H54 (cell line): ENCODE results near the gene ESRRG.
A peak's percentile ranks its signal among the peaks of the same experiment; 100 is the strongest.

Experiments
- DNase-seq: peaks from one replicate; pipeline ENCODE4 v3.0.0; 2011; ENCODE audit warnings: low spot score, mixed read lengths; ENCODE audit not compliant: insufficient read length
- FAIRE-seq: peaks from 3 replicates; lab custom pipeline; 2011; peaks lifted over from hg19 to GRCh38; lab: Jason Lieb, UNC
- POLR2A ChIP-seq: IDR thresholded peaks from 2 replicates; pipeline ENCODE4 v1.6.1; 2011; ENCODE audit warnings: low read depth, mild to moderate bottlenecking, low read length

ESRRG gene

DNA sequence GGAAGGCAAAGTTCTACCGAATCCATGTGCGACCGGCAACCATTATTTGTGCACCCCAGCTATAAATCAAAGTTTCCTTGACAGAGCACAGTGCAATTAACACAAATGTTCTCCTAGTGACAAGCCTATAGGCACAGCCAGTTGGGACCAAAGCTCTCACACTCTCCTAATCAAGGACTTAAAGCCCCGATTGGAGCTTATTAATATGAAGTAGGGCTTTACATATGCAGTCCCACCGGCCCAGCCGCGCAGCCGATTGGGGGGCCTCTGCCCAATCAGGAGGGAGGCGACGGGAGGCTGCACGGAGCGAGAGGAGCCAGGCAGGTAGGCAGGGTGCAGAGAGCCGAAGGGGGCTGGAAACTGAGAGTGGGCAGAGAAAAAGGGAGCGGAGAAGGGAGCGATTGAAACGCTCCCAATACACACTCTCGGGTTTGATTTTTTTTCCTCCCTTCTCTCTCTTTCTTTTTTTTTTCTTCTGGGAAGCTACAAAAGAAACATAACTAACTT lies at the start of gene ESRRG:
Gene ESRRG, minus strand, starts transcription at position 156 of the 507 bp plus-strand sequence. Its CDS starts 130 bp downstream, at position 26.
- no peak for FAIRE-seq
- no peak for TF ChIP-seq POLR2A
- DNase-seq, result no peak

- no peak for TF ChIP-seq POLR2A
- DNase-seq (no peak), FAIRE-seq (no peak)
These were observed 48.7 kb upstream of the ESRRG start for GRCh38 chr1:216771922-216772321.

GRCh38 chr1:216766633-216767327 lies 43.6 kb upstream of the ESRRG start:
- TF ChIP-seq POLR2A, result no peak
- no peak for FAIRE-seq
- DNase-seq, result no peak

- FAIRE-seq, result no peak
- DNase-seq, result no peak
- TF ChIP-seq POLR2A, result no peak
These were observed 42.4 kb upstream of the ESRRG start for GRCh38 chr1:216765346-216766300.

DNA sequence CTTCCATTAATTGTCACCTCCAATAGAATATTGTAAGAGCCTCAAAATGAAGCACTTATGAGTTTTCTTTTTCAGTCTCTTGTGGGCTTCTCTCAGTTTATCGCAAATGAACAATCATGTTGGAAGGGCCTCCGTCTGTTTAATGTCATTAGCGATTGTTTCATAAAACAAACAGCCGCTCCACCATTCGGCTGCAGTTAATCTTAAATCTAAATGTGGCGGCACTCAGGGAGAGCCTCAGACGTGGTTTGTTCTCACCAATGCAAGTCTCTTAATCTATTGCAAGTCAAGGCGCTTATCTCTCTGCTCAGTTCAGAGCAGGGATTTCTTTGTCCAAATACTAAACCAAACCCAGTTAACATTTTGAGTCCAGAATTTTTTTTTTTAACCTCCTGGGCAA lies 34.9 kb upstream of the ESRRG start:
- FAIRE-seq, result no peak
- no peak for TF ChIP-seq POLR2A

DNA sequence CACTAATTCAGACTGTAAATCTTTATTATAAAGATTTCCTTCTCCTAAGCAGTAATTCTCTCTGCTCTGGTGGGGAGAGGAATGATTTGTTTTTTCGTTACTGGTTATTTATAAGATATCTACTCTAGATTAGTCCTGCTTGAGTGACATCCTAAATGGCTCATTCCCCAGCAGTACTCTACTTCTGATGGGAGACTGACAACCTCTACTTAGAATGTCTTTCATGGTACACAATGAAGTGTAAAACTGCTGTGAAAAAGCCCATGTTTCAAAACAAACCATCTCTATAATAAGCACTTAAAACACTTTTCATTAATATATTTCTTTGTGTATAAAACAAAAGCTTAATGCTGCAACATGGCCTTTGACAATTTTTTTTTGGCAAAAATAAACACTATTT lies 33.9 kb upstream of the ESRRG start:
- TF ChIP-seq POLR2A, result no peak
- no peak for FAIRE-seq
- DNase-seq, result no peak

More for the DNA sequence above, 34.9 kb upstream of the ESRRG start:
- DNase-seq, result no peak

DNA sequence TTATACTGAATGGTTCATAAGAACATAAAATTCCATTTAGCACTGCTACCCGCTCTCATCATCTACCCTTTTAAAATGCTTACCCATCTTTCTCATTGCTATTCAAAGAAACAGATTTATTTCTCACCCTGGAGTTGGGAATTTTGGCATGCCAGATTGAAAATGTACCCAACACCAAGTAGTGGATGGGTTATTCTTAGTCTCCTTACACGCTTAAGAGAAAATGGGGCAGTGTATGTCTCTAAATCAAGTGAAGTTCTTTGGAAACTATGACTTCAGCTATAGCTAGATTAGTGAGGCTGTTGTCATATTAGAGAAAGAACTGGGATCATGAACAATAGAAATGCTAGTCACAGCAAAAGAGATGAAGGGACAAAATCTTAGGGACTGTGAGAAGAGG lies 27.7 kb upstream of the ESRRG start:
- no peak for TF ChIP-seq POLR2A
- DNase-seq (no peak), FAIRE-seq (no peak)

GRCh38 chr1:216750031-216750627 lies 26.9 kb upstream of the ESRRG start:
- FAIRE-seq, result peak; percentile 85

GRCh38 chr1:216749232-216749631 lies 26.0 kb upstream of the ESRRG start:
- no peak for DNase-seq
- TF ChIP-seq POLR2A, result no peak
- FAIRE-seq, result no peak

More at GRCh38 chr1:216750031-216750627, 26.9 kb upstream of the ESRRG start:
- no peak for TF ChIP-seq POLR2A
- DNase-seq, result peak; percentile 3

DNA sequence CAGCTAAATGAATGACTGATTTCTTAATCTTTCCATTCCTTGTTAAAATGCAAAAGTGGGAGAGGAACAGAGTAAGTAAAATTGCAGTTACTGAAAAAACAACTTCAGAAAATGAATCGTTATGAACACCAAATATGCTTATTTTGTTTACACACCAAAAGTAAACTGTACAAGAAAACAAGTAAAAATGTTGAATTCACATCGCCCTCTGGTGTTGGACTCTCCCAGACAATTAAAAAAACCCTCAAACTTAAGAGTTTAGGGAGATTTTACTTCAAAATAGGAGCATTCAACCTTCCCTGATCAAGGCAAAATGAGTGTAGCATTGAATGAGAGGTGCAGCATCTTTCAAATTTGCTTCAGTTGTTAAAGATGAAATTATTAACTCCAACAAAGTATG lies 19.4 kb upstream of the ESRRG start:
- DNase-seq (no peak), FAIRE-seq (no peak)
- TF ChIP-seq POLR2A, result no peak

DNA sequence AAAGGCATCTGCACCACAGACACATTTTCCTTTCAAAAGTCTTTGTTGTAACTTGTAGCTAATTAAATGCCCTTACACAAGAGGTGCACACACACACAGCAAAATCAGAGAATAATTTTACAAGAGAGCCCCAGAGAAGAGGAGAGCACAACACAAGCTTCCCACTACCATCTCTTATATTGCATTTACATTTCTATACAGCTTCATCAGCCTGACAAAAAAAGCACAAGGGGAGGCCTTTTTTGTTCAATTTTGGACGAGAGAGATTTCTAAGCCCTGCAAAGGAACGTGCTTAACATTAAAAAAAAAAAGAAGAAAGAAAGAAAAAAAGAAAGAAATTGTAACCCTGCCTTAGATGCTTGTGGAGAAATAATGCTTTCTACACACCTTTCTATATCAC lies 17.1 kb upstream of the ESRRG start:
- TF ChIP-seq POLR2A, result no peak
- FAIRE-seq, result no peak
- DNase-seq, result no peak

- no peak for TF ChIP-seq POLR2A
- DNase-seq (no peak), FAIRE-seq (no peak)
These were observed 16.6 kb upstream of the ESRRG start for GRCh38 chr1:216739793-216740192.

DNA sequence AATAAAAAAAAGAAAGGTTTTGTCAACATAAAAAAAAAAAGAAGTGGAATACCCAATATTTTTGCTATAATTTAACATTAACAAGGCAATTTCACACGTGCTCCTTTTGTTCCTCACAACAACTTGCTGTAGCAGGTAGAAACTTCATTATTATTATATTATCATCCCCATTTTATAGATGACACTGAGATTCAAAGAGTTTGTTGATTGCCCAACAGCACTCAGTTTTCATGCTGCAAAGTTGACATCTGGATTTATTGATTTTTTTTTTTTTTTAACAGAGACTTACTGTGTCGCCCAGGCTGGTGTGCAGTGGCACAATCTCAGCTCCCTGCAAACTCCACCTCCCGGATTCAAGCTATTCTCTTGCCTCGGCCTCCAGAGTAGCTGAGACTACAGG lies 8.9 kb upstream of the ESRRG start:
- no peak for DNase-seq
- no peak for TF ChIP-seq POLR2A
- FAIRE-seq, result no peak

GRCh38 chr1:216731562-216731961 lies 8.3 kb upstream of the ESRRG start:
- DNase-seq, result no peak

GRCh38 chr1:216726435-216726834 lies 3.2 kb upstream of the ESRRG start:
- FAIRE-seq, result no peak
- no peak for DNase-seq

More at GRCh38 chr1:216731562-216731961, 8.3 kb upstream of the ESRRG start:
- no peak for TF ChIP-seq POLR2A
- no peak for FAIRE-seq

More at GRCh38 chr1:216726435-216726834, 3.2 kb upstream of the ESRRG start:
- no peak for TF ChIP-seq POLR2A
